Activated T-cell treated with anti-CD3 and anti-CD28 coated beads, Interleukin-2, amount 50 U/mL, for 48 hours (primary cell): ENCODE data around the gene MAGEL2.
A peak's percentile ranks its signal among the peaks of the same experiment; 100 is the strongest.

ENCODE experiments used
- DNase-seq, 2 experiments: peaks; one replicate each; pipeline ENCODE4 v3.0.0-alpha.2; 2020

MAGEL2 gene

GRCh38 chr15:23647421-23648370 is at the start of gene MAGEL2:
Gene MAGEL2, minus strand, starts transcription at chr15:23647867. Its CDS starts 125 bp downstream, at chr15:23647742.
- DNase-seq, result no peak

- no peak for DNase-seq
Measured at GRCh38 chr15:23695282-23695681, 47.6 kb upstream of the MAGEL2 start.

- no peak for DNase-seq
Measured at GRCh38 chr15:23694592-23694991, 46.9 kb upstream of the MAGEL2 start.

- DNase-seq, result no peak
Measured at GRCh38 chr15:23690450-23690852, 42.8 kb upstream of the MAGEL2 start.

- DNase-seq, result no peak
Measured at GRCh38 chr15:23690015-23690414, 42.3 kb upstream of the MAGEL2 start.

GRCh38 chr15:23687143-23687470 is 39.4 kb upstream of the MAGEL2 start, which contains the start of gene NDN:
Gene NDN, minus strand, starts transcription at chr15:23687305. Its CDS starts 88 bp downstream, at chr15:23687217.
- peak; percentile 17 to 19 for DNase-seq

- no peak for DNase-seq
Measured at GRCh38 chr15:23686466-23687142, 38.9 kb upstream of the MAGEL2 start.

GRCh38 chr15:23671481-23671880 is 23.8 kb upstream of the MAGEL2 start:
- DNase-seq, result no peak

GRCh38 chr15:23670970-23671369 is 23.3 kb upstream of the MAGEL2 start:
- no peak for DNase-seq

- no peak for DNase-seq
Measured at GRCh38 chr15:23663232-23663631, 15.6 kb upstream of the MAGEL2 start.

GRCh38 chr15:23648920-23649515 is 1.4 kb upstream of the MAGEL2 start:
- DNase-seq, result peak; percentile 41 to 42

GRCh38 chr15:23647001-23647295 is 719 bp downstream of the MAGEL2 start:
- DNase-seq, result no peak

GRCh38 chr15:23646165-23647000 is 1.3 kb downstream of the MAGEL2 start:
- DNase-seq, result no peak

- no peak for DNase-seq
Measured at GRCh38 chr15:23645371-23646164, 2.1 kb downstream of the MAGEL2 start.

- no peak for DNase-seq
Measured at GRCh38 chr15:23644829-23645228, 2.8 kb downstream of the MAGEL2 start.

GRCh38 chr15:23642413-23643044 is 5.1 kb downstream of the MAGEL2 start:
- DNase-seq, result peak; percentile 46 to 60

- DNase-seq, result no peak
Measured at GRCh38 chr15:23634181-23634580, 13.5 kb downstream of the MAGEL2 start.

- DNase-seq, result no peak
Measured at GRCh38 chr15:23629234-23629805, 18.3 kb downstream of the MAGEL2 start.

- DNase-seq, result no peak
Measured at GRCh38 chr15:23628612-23629233, 18.9 kb downstream of the MAGEL2 start.

GRCh38 chr15:23616536-23616935 is 31.1 kb downstream of the MAGEL2 start:
- DNase-seq, result no peak

- DNase-seq, result no peak
Measured at GRCh38 chr15:23606226-23606625, 41.4 kb downstream of the MAGEL2 start.
